ENCODE data around the gene ITGB1BP2. TPM values are rescaled to one million over a fixed set of nuclear protein-coding genes. Genes with fewer than 3 reads are reported as not detected.
A peak's percentile ranks its signal among the peaks of the same experiment; 100 is the strongest.
"Not testable (repeated sequence)": the region's sequence is repeated elsewhere in the genome, so short reads cannot be mapped to it uniquely, and the experiment has no call there.

The ITGB1BP2 gene
- total RNA-seq, 1 donor from 2014 or later, result 7.0 TPM

DNA sequence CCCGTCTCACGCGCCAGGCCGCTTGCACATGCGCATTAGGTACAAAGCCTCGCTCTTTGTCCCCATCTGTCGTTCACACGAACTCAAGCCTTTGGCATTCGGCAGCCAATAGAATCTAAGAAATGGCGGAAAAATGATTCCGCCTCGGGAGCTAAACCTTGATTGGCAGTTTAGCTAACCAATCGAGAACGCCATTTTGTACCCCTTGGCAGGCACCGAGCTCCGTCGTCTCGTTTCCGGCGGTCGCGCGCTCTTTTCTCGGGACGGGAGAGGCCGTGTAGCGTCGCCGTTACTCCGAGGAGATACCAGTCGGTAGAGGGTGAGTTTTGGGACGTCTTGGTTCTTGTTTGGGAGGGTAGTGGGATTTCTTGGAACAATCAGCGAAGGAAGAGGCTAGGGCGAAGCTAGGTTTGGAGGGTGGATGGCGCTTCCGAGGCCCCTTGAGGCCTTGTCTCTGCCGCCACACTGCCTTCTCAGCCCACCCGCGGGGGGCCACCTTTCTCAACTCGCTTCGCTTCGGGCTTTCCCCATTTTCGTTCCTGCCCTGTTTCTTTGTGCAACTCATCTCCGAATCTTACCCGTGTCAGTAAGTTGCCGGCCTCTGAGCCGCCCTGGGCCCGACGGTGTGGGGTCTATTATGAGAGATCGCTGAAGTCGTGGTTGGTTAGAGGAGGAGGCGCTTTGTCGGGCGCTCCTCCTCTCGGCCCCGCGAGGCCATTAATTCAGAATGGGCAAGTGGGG, 18.0 kb upstream of the ITGB1BP2 start, which contains the start of gene NONO:
Gene NONO (plus strand): TSS at position 233 of the 741 bp plus-strand sequence. CDS start 7,003 bp downstream, outside the sequence.
- DNase-seq (ENCODE audit: low spot score), result peak; percentile 84
- H3K4me3 Mint-ChIP-seq, result peak within 1 kb of the TSS; percentile 94
- H3K9me3 Mint-ChIP-seq, result no peaks in the 10 kb centered on the region
- peaks cover 20% of the 10 kb centered on the region for H3K36me3 Mint-ChIP-seq (ENCODE audit: low read depth)
- H3K27me3 Mint-ChIP-seq (ENCODE audit: insufficient read depth), result no peaks in the 10 kb centered on the region
- H3K27ac Mint-ChIP-seq, result peak within 1 kb of the TSS; percentile 98
- H3K4me1 Mint-ChIP-seq (ENCODE audit: low read depth), result peaks cover 15% of the 10 kb centered on the region
- intact Hi-C loops (cut with micrococcal nuclease), result loop anchor here (1.0 to 5.0 kb wide), 9 partner anchors 29 to 335 kb away; partner anchors contain the start of genes CXCR3, FOXO4, IL2RG and SNX12

- H3K27ac Mint-ChIP-seq, result no peak overlapping the region
- no peaks in the 10 kb centered on the region for H3K9me3 Mint-ChIP-seq
- H3K27me3 Mint-ChIP-seq (ENCODE audit: insufficient read depth), result no peaks in the 10 kb centered on the region
- H3K4me1 Mint-ChIP-seq (ENCODE audit: low read depth), result peaks cover 19% of the 10 kb centered on the region
- intact Hi-C loops (cut with micrococcal nuclease), result no loop called here
- peak overlapping the region; percentile 94 for H3K4me3 Mint-ChIP-seq
- H3K36me3 Mint-ChIP-seq (ENCODE audit: low read depth), result peaks cover 27% of the 10 kb centered on the region
- no peak for DNase-seq (ENCODE audit: low spot score)
Measured at GRCh38 chrX:71285929-71286328, 15.6 kb upstream of the ITGB1BP2 start.

DNA sequence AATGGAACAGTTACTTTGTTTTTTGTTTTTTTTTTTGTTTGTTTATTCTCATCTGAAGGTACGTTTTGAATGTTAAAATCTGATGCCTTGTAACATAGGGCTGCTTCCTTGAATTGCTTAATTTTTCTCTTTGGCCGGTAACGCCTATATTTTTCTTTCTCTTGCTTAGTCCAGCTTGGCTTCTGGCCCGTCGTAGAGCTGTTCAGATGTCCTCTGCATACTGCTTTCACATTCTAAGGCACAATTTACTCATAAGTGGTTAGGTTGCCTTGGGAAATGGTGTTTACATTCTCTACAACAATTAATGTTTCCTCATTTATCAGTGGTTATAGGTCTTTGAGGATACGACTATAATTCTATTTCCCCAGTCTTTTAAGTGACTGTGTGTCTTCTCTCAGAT, 10.2 kb upstream of the ITGB1BP2 start:
- Mint-ChIP-seq H3K9me3 (no peaks in the 10 kb centered on the region), H3K27me3 (ENCODE audit: insufficient read depth) (no peaks in the 10 kb centered on the region), H3K36me3 (ENCODE audit: low read depth) (peaks cover 28% of the 10 kb centered on the region), H3K27ac (no peak overlapping the region), H3K4me1 (ENCODE audit: low read depth) (peaks cover 5% of the 10 kb centered on the region), H3K4me3 (no peak overlapping the region)
- no peak for DNase-seq (ENCODE audit: low spot score)
- intact Hi-C loops (cut with micrococcal nuclease), result no loop called here

DNA sequence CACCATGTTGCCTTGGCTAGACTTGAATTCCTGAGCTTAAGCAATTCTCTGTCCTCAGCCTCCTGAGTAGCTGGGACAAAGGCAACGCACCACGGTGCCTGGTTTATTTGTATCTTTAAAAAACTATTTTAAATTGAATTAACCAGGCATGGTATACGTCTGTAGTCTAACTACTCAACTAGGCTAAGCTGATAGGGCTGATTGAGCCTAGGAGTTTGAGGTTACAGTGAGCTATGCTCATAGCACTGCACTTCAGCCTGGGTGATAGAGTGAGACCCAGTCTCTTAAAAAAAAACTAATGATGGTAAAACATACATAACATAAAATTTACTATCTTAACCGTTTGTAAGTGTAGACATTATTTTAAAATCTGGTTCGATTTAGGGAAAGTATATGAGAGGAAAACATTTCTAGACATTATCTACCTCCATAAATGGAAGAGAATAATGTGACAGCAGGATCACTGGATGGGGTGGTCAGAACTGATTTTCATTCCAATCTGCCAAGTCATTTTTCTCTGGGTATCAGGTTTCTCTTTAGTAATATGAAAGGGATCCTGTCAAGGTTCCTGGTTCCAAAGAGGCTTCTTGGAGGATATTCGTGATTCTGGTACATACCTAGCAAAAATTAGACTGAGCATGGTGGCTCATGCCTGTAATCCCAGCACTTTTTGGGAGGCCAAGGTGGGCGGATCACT, 8.7 kb upstream of the ITGB1BP2 start:
- peaks cover 5% of the 10 kb centered on the region for H3K4me1 Mint-ChIP-seq (ENCODE audit: low read depth)
- intact Hi-C loops (cut with micrococcal nuclease), result no loop called here
- H3K27ac Mint-ChIP-seq, result no peak overlapping the region
- peaks cover 41% of the 10 kb centered on the region for H3K36me3 Mint-ChIP-seq (ENCODE audit: low read depth)
- H3K4me3 Mint-ChIP-seq, result no peak overlapping the region
- H3K27me3 Mint-ChIP-seq (ENCODE audit: insufficient read depth), result no peaks in the 10 kb centered on the region
- DNase-seq (ENCODE audit: low spot score), result no peak
- no peaks in the 10 kb centered on the region for H3K9me3 Mint-ChIP-seq

GRCh38 chrX:71296806-71297205, 4.7 kb upstream of the ITGB1BP2 start:
- Mint-ChIP-seq H3K27ac (no peak overlapping the region), H3K36me3 (ENCODE audit: low read depth) (peaks cover 36% of the 10 kb centered on the region), H3K4me1 (ENCODE audit: low read depth) (peaks cover 4% of the 10 kb centered on the region), H3K4me3 (no peak overlapping the region), H3K9me3 (no peaks in the 10 kb centered on the region), H3K27me3 (ENCODE audit: insufficient read depth) (no peaks in the 10 kb centered on the region)
- no peak for DNase-seq (ENCODE audit: low spot score)
- intact Hi-C loops (cut with micrococcal nuclease), result no loop called here

- Mint-ChIP-seq H3K4me1 (ENCODE audit: low read depth) (peaks cover 17% of the 10 kb centered on the region), H3K4me3 (no peak overlapping the region), H3K27me3 (ENCODE audit: insufficient read depth) (no peaks in the 10 kb centered on the region), H3K36me3 (ENCODE audit: low read depth) (peaks cover 39% of the 10 kb centered on the region), H3K27ac (no peak overlapping the region), H3K9me3 (no peaks in the 10 kb centered on the region)
- no peak for DNase-seq (ENCODE audit: low spot score)
- intact Hi-C loops (cut with micrococcal nuclease), result no loop called here
Measured at GRCh38 chrX:71298119-71298518, 3.4 kb upstream of the ITGB1BP2 start.

DNA sequence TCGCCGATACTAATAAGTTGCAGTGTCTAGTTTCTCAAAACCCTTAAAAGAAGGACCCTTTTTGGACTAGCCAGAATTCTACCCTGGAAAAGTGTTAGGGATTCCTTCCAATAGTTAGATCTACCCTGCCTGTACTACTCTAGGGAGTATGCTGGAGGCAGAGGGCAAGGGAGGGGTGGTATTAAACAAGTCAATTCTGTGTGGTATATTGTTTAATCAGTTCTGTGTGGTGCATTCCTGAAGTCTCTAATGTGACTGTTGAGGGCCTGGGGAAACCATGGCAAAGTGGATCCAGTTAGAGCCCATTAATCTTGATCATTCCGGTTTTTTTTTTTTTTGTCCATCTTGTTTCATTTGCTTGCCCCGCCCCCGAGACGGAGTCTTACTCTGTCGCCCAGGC, 1.5 kb upstream of the ITGB1BP2 start:
- peaks cover 46% of the 10 kb centered on the region for H3K36me3 Mint-ChIP-seq (ENCODE audit: low read depth)
- H3K27me3 Mint-ChIP-seq (ENCODE audit: insufficient read depth); DNase-seq (ENCODE audit: low spot score); H3K4me3 Mint-ChIP-seq; intact Hi-C loops (cut with micrococcal nuclease); H3K9me3 Mint-ChIP-seq; H3K27ac Mint-ChIP-seq: not testable (repeated sequence)
- H3K4me1 Mint-ChIP-seq (ENCODE audit: low read depth), result peaks cover 32% of the 10 kb centered on the region

DNA sequence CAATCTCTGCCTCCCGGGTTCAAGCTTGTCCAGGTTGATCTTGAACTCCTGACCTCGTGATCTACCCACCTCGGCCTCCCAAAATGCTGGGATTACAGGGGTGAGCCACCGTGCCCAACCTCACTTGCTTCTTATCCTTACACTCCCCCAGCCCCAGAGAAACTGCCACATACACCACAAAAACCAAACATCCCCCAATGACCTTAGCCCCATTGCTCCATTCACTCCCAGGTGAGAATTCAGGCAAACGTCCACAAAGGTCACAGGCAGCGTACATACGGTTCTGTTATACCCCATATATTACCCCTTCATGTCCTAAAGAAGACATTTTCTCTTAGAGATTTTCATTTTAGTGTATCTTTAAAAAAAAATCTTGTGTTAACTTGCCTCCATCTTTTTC, 1.1 kb upstream of the ITGB1BP2 start:
- H3K27me3 Mint-ChIP-seq (ENCODE audit: insufficient read depth); intact Hi-C loops (cut with micrococcal nuclease); H3K9me3 Mint-ChIP-seq; H3K27ac Mint-ChIP-seq; H3K4me3 Mint-ChIP-seq; DNase-seq (ENCODE audit: low spot score): not testable (repeated sequence)
- Mint-ChIP-seq H3K36me3 (ENCODE audit: low read depth) (peaks cover 48% of the 10 kb centered on the region), H3K4me1 (ENCODE audit: low read depth) (peaks cover 32% of the 10 kb centered on the region)

- DNase-seq (ENCODE audit: low spot score), result no peak
- Mint-ChIP-seq H3K4me3 (no peak overlapping the region), H3K27ac (peak overlapping the region; percentile 81), H3K36me3 (ENCODE audit: low read depth) (peaks cover 34% of the 10 kb centered on the region), H3K4me1 (ENCODE audit: low read depth) (peaks cover 32% of the 10 kb centered on the region), H3K27me3 (ENCODE audit: insufficient read depth) (no peaks in the 10 kb centered on the region), H3K9me3 (no peaks in the 10 kb centered on the region)
- intact Hi-C loops (cut with micrococcal nuclease), result no loop called here
Measured at GRCh38 chrX:71302461-71303213, 1.1 kb downstream of the ITGB1BP2 start.

- no peaks in the 10 kb centered on the region for H3K9me3 Mint-ChIP-seq
- intact Hi-C loops (cut with micrococcal nuclease), result no loop called here
- no peak for DNase-seq (ENCODE audit: low spot score)
- H3K27ac Mint-ChIP-seq, result peak overlapping the region; percentile 20
- H3K4me1 Mint-ChIP-seq (ENCODE audit: low read depth), result peaks cover 32% of the 10 kb centered on the region
- H3K4me3 Mint-ChIP-seq, result no peak overlapping the region
- peaks cover 31% of the 10 kb centered on the region for H3K36me3 Mint-ChIP-seq (ENCODE audit: low read depth)
- H3K27me3 Mint-ChIP-seq (ENCODE audit: insufficient read depth), result no peaks in the 10 kb centered on the region
Measured at GRCh38 chrX:71304561-71304960, 3.0 kb downstream of the ITGB1BP2 start.

- H3K27me3 Mint-ChIP-seq (ENCODE audit: insufficient read depth), result no peaks in the 10 kb centered on the region
- no peaks in the 10 kb centered on the region for H3K4me1 Mint-ChIP-seq (ENCODE audit: low read depth)
- no peak overlapping the region for H3K27ac Mint-ChIP-seq
- H3K36me3 Mint-ChIP-seq (ENCODE audit: low read depth), result peaks cover 12% of the 10 kb centered on the region
- H3K9me3 Mint-ChIP-seq, result no peaks in the 10 kb centered on the region
- H3K4me3 Mint-ChIP-seq, result no peak overlapping the region
- intact Hi-C loops (cut with micrococcal nuclease), result no loop called here
- DNase-seq (ENCODE audit: low spot score), result no peak
Measured at GRCh38 chrX:71315917-71316316, 14.4 kb downstream of the ITGB1BP2 start.

- H3K4me3 Mint-ChIP-seq; H3K9me3 Mint-ChIP-seq; H3K27me3 Mint-ChIP-seq (ENCODE audit: insufficient read depth); DNase-seq (ENCODE audit: low spot score); H3K4me1 Mint-ChIP-seq (ENCODE audit: low read depth); intact Hi-C loops (cut with micrococcal nuclease); H3K27ac Mint-ChIP-seq: not testable (repeated sequence)
- peaks cover 12% of the 10 kb centered on the region for H3K36me3 Mint-ChIP-seq (ENCODE audit: low read depth)
Measured at GRCh38 chrX:71316959-71317358, 15.4 kb downstream of the ITGB1BP2 start.

DNA sequence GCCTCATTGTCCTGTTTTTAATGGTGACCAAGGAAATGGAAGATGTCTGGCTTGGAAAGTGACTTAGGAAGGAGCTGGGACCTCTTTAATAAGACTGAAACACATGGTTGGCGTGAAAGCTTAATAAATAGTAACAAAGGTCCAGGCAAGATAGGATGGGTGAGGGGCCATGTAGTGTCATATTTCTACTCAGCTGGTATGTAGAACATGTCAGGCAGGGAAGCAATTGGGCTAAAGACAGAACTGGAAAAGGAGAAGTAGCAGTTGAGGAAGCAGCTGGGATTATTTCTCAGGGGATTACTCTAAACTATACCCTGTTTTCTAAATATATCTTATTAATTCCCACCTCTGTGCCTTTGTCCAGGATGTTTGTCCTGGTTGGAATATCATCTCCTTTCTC, 18.6 kb downstream of the ITGB1BP2 start:
- peaks cover 18% of the 10 kb centered on the region for H3K36me3 Mint-ChIP-seq (ENCODE audit: low read depth)
- H3K27ac Mint-ChIP-seq, result no peak overlapping the region
- intact Hi-C loops (cut with micrococcal nuclease), result no loop called here
- H3K4me1 Mint-ChIP-seq (ENCODE audit: low read depth), result no peaks in the 10 kb centered on the region
- no peaks in the 10 kb centered on the region for H3K9me3 Mint-ChIP-seq
- no peaks in the 10 kb centered on the region for H3K27me3 Mint-ChIP-seq (ENCODE audit: insufficient read depth)
- no peak for DNase-seq (ENCODE audit: low spot score)
- H3K4me3 Mint-ChIP-seq, result no peak overlapping the region
